ENCODE data around the gene ZNF607. TPM values are rescaled to one million over a fixed set of nuclear protein-coding genes. Genes with fewer than 3 reads are reported as not detected.

ZNF607 gene
- total RNA-seq, 2 donors from 2014 or later, result 5.5 to 8.0 TPM

DNA sequence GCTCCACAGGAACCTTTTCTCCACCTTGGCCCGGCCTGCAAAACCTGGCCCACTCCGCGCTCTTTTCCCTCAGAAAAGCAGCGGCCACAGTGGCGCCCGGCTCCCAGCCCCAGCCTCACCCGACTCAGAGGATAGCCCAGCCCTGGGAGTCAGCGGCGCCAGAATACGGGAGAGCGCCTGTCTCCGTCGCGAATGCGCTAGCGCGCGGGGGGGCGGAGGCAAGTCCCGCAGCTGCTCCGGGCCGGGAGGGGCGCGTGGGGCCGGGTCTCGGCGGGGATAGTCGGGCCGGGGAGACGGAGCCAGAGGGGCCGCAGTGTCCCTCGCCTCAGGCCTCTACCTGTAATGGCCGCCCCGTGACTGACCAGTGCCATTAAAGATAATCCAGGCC is 64.3 kb downstream of the ZNF607 start, which contains the start of gene ZFP30:
ZFP30 (minus strand) TSS at position 165 of the 388 bp plus-strand sequence. CDS start 7,643 bp downstream, outside the sequence.
- intact Hi-C loops (cut with DNase I), result loop anchor here in 1 of 2 donors (10.0 kb wide), 1 partner anchor 60 kb away; the partner anchor contains the start of genes ZNF540 and ZNF571
- ATAC-seq (peak; percentile 95 to 99), DNase-seq (peak; percentile 90)

DNA sequence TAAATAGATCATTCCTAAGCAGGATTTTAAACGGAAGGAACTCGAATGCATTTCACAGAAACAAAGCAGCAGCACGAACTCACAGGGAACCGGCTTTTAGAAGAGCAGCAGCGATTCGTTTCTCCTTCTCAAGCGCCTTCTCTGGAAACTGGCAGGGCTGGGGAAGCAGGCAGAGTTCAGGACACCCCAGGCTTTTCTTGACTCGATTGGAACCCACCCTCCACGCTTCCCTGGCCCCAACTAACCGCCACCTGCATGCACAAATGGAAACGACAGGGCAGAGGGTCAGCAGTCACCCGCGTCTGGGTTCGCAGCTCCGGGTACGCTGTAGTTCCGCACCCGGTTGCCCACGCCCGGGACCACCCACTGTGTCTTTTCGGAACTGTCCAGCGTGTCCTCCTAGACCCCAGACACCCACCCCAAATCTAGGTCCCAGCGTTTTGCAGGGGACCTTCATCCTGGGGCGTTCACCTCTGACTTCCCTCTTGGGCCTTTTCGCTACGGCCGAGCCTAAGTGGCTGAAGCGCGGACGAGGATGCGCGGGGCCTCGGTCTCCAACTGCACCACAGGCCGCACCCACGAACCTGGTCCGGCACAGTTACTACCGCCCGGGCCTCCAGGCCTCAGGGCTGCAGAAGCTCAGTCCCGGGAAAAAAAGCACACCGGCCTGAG is 64.8 kb downstream of the ZNF607 start:
- intact Hi-C loops (cut with DNase I), result loop anchor here in 1 of 2 donors (10.0 kb wide), 1 partner anchor 60 kb away; the partner anchor contains the start of genes ZNF540 and ZNF571
- DNase-seq, result peak; percentile 52
- peak; percentile 52 to 74 for ATAC-seq

DNA sequence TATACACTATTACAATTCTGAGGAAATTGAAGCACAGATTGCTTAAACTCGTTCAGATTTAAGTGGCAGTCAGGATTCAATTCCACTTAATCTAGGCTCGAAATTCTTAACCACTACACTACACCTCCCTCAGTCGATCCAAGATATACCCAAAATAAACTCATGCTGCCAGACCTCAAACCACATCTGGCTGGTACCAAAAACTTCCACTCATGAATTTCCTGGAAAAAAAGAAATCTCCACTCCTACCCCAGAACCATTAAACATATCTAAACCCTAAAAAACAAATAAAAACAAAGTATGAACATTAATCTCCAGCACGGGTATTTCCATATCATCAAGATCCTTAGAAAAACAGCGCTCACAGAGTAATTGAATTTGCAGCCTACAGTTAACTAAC is 65.4 kb downstream of the ZNF607 start:
- ATAC-seq, result no peak
- no peak for DNase-seq
- intact Hi-C loops (cut with DNase I), result loop anchor here in 1 of 2 donors (10.0 kb wide), 1 partner anchor 59 kb away; the partner anchor contains the start of genes ZNF540 and ZNF571

Other genes starting within 250 kb of the ZNF607 start
- 1 to 10 TPM; 5.1 to 6.3 TPM for gene ZNF793, start 212.8 kb downstream of the ZNF607 start, total RNA-seq
- gene ZNF571, start 125.0 kb downstream of the ZNF607 start, total RNA-seq, result 1 to 10 TPM; 3.4 to 4.5 TPM
- gene ZNF540, start 124.9 kb downstream of the ZNF607 start, total RNA-seq, result 1 to 10 TPM; 5.3 to 7.4 TPM
- 1 to 10 TPM; 5.8 to 7.3 TPM for gene ZFP30, start 64.3 kb downstream of the ZNF607 start, total RNA-seq
- gene ZNF573, start 59.8 kb upstream of the ZNF607 start, total RNA-seq, result 10 to 100 TPM in 1 of 2 donors, 1 to 10 TPM in 1; 9.7 to 11.0 TPM
- not detected for gene WDR87, start 186.8 kb upstream of the ZNF607 start, total RNA-seq
- 1 to 10 TPM; 9.8 to 10.0 TPM for gene SIPA1L3, start 187.4 kb upstream of the ZNF607 start, total RNA-seq